ENCODE data around the gene MPDU1. TPM values are rescaled to one million over a fixed set of nuclear protein-coding genes. Genes with fewer than 3 reads are reported as not detected.

MPDU1 gene
- total and polyA plus RNA-seq, 2 of the 13 experiments (the other 11 are each of a cell fraction or from before 2014, with no cell fraction given) = 112 to 167 TPM

GRCh38 chr17:7589891-7590691 lies 6.4 kb downstream of the MPDU1 start, which contains the start of gene SOX15:
Gene SOX15, minus strand, starts transcription at chr17:7590094. Its CDS starts 418 bp downstream, at chr17:7589676.
- H4K20me1 ChIP-seq (ENCODE audit: insufficient read depth, low read length) = no peaks in the 10 kb centered on the region
- ChIA-PET CTCF (ENCODE audit: low intra/inter-chr PET ratio, low total read pairs) (no interaction called here), POLR2A (interaction anchor here (1.7 kb wide), 1 partner anchor 97 kb away, joined by 5 read pairs; the partner anchor contains the start of gene TP53)
- 95% methylated on average over 22 of the region's 24 CpGs for WGBS (ENCODE audit: low lambda C conversion rate)
- peaks cover 6% of the 10 kb centered on the region for H3K4me1 ChIP-seq (ENCODE audit: insufficient read depth, low read length)
- intact Hi-C loops (cut with micrococcal nuclease; ENCODE audit: unreplicated experiment) = no loop called here
- no peak within 1 kb of the TSS for H3K4me3 ChIP-seq (replicated peaks in 1 of 3; ENCODE audit: insufficient read depth in 1 of 3, low read depth in 2 of 3, low read length in 3 of 3)
- no peaks in the 10 kb centered on the region for H3K27me3 ChIP-seq (ENCODE audit: control insufficient read depth in 1 of 2, insufficient read depth in 2 of 2, low read length in 2 of 2)
- TF ChIP-seq ZNF512 (CRISPR knock-in tag; IDR thresholded peaks at IDR 0.05) = no peak
- TF ChIP-seq POLR2G (IDR thresholded peaks at IDR 0.05; ENCODE audit: low read depth, low read length) = peak; percentile 13; the same call in 1 of the 2 replicates
- TF ChIP-seq FOXJ3 (CRISPR knock-in tag; IDR thresholded peaks at IDR 0.05; ENCODE audit: borderline replicate concordance) = no peak
- TF ChIP-seq FOSL2 (CRISPR knock-in tag; IDR thresholded peaks at IDR 0.05) = no peak
- no peak for TF ChIP-seq ZNF343 (CRISPR knock-in tag; IDR thresholded peaks at IDR 0.05)
- peak; percentile 0 for TF ChIP-seq AGO2 (optimal IDR thresholded peaks at IDR 0.05; ENCODE audit: low read depth, low read length)
- TF ChIP-seq ZNF740 (CRISPR knock-in tag; IDR thresholded peaks at IDR 0.05) = peak; percentile 64; the same call in 1 of the 2 replicates
- TF ChIP-seq FIP1L1 (IDR thresholded peaks at IDR 0.05; ENCODE audit: borderline replicate concordance, insufficient read depth, low read depth, low read length) = no peak
- TF ChIP-seq WIZ (CRISPR knock-in tag; IDR thresholded peaks at IDR 0.05) = no peak
- TF ChIP-seq POLR2AphosphoS5 (IDR thresholded peaks at IDR 0.05; ENCODE audit: low read depth, low read length) = 0 out of 2 replicates have a peak, but pooled peaks have one; percentile 10
- TF ChIP-seq ZNF83 (CRISPR knock-in tag; IDR thresholded peaks at IDR 0.05; ENCODE audit: borderline replicate concordance) = no peak
- no peak for TF ChIP-seq MAF1 (CRISPR knock-in tag; IDR thresholded peaks at IDR 0.05; ENCODE audit: borderline replicate concordance)
- H3K9ac ChIP-seq (ENCODE audit: insufficient read depth, low read depth, low read length) = no peak within 1 kb of the TSS
- ATAC-seq (no peak), DNase-seq (ENCODE audit: low spot score) (no peak), FAIRE-seq (no peak)
- in situ Hi-C loops (cut with HindIII; ENCODE audit: extremely low pct_ligation_motif_present, low pct_unique_long_range_greater_than_20kb) = loop anchor here (5.0 kb wide), 1 partner anchor 97 kb away; the partner anchor contains the start of genes TP53 and WRAP53
- H3K4me2 ChIP-seq (ENCODE audit: low read depth, low read length) = no peak within 1 kb of the TSS
- BruUV-seq (replicated peaks) = no TSS peak
- H3K36me3 ChIP-seq (replicated peaks in 1 of 2; ENCODE audit: control insufficient read depth in 1 of 2, insufficient read depth in 2 of 2, low read length in 2 of 2) = peaks cover 27 to 59% of the 10 kb centered on the region in 2 experiments
- H3K27ac ChIP-seq (ENCODE audit: extremely low read length, insufficient read depth, low read length) = peak within 1 kb of the TSS; percentile 13
- peaks cover 1% of the 10 kb centered on the region for H3K79me2 ChIP-seq (ENCODE audit: insufficient read depth, low read length)
- no peaks in the 10 kb centered on the region for H3K9me3 ChIP-seq (ENCODE audit: low read length)
- no peak within 1 kb of the TSS for H2AFZ ChIP-seq (ENCODE audit: low read length)

All from HepG2 (cell line).